HG02943 (cell line): ENCODE results near the gene LYRM4.

Experiments used
- ATAC-seq: cut with Tn5 transposase; IDR thresholded peaks from one replicate; pipeline ENCODE4 v1.9.1; 2021; ENCODE audit warnings: mild to moderate bottlenecking, low read depth, moderate library complexity; ENCODE audit not compliant: unreplicated experiment

The LYRM4 gene

GRCh38 chr6:5151360-5151954 lies 109.3 kb downstream of the LYRM4 start:
- no peak for ATAC-seq

GRCh38 chr6:5150551-5151075 lies 110.1 kb downstream of the LYRM4 start:
- ATAC-seq: no peak

GRCh38 chr6:5149891-5150290 lies 110.9 kb downstream of the LYRM4 start:
- ATAC-seq: no peak

GRCh38 chr6:5149159-5149704 lies 111.5 kb downstream of the LYRM4 start:
- ATAC-seq: no peak

- no peak for ATAC-seq
Observed at GRCh38 chr6:5146398-5146797, 114.4 kb downstream of the LYRM4 start.

GRCh38 chr6:5143634-5144311 lies 117.0 kb downstream of the LYRM4 start:
- ATAC-seq: no peak

- ATAC-seq: no peak
Observed at GRCh38 chr6:5142915-5143314, 117.8 kb downstream of the LYRM4 start.

GRCh38 chr6:5142131-5142530 lies 118.6 kb downstream of the LYRM4 start:
- ATAC-seq: no peak

- no peak for ATAC-seq
Observed at GRCh38 chr6:5141046-5141445, 119.7 kb downstream of the LYRM4 start.

GRCh38 chr6:5139828-5140771 lies 120.7 kb downstream of the LYRM4 start:
- ATAC-seq: no peak

GRCh38 chr6:5138995-5139827 lies 121.5 kb downstream of the LYRM4 start:
- ATAC-seq: no peak

- no peak for ATAC-seq
Observed at GRCh38 chr6:5136851-5137250, 123.9 kb downstream of the LYRM4 start.

GRCh38 chr6:5135788-5136376 lies 124.9 kb downstream of the LYRM4 start:
- ATAC-seq: peak; percentile 74

- no peak for ATAC-seq
Observed at GRCh38 chr6:5133943-5134342, 126.8 kb downstream of the LYRM4 start.

- ATAC-seq: no peak
Observed at GRCh38 chr6:5132731-5133130, 128.0 kb downstream of the LYRM4 start.

- ATAC-seq: no peak
Observed at GRCh38 chr6:5130135-5130866, 130.4 kb downstream of the LYRM4 start.

GRCh38 chr6:5128351-5128750 lies 132.4 kb downstream of the LYRM4 start:
- no peak for ATAC-seq

GRCh38 chr6:5127106-5127687 lies 133.6 kb downstream of the LYRM4 start:
- no peak for ATAC-seq

GRCh38 chr6:5126214-5126613 lies 134.5 kb downstream of the LYRM4 start:
- ATAC-seq: no peak
